IMR-90 (cell line): ENCODE measurements around the gene CCSER1. TPM values are rescaled to one million over a fixed set of nuclear protein-coding genes. Genes with fewer than 3 reads are reported as not detected.

Experiments
- ATAC-seq: fragments of 200-7000 bp; cut with Tn5 transposase; 2 replicates; pipeline ENCODE4 v1.9.1; 2020; ENCODE audit warnings: low read depth, mild to moderate bottlenecking, moderate library complexity
- BruUV-seq: library from RNA; stranded (reverse); fragments of 400-500 nt; replicated peaks from 2 replicates; lab custom pipeline; 2021; lab: Mats Ljungman, UMichigan
- CTCF ChIA-PET: fragments of 300-600 bp; formaldehyde crosslinking; extraction: SDS; loops from one replicate; lab custom pipeline; 2021; ENCODE audit warnings: antibody characterized with exemption; lab: Yijun Ruan, JAX
- POLR2A ChIA-PET: fragments of 300-600 bp; sonication (Branson Sonifier 250); formaldehyde crosslinking; loops from one replicate; lab custom pipeline; 2022; ENCODE audit warnings: antibody characterized with exemption; ENCODE audit not compliant: unreplicated experiment; lab: Charles Lee
- DNase-seq: peaks from one replicate; pipeline ENCODE4 v3.0.0; 2013
- H2AFZ ChIP-seq: replicated peaks from 2 replicates; pipeline ENCODE3; 2013; ENCODE audit warnings: low read length, mild to moderate bottlenecking; ENCODE audit not compliant: poor library complexity
- H2AK5ac ChIP-seq: 2 replicates; pipeline ENCODE4 v1.6.1; 2013; ENCODE audit warnings: low read depth, low read length, inconsistent platforms
- H2AK9ac ChIP-seq: replicated peaks from 2 replicates; pipeline ENCODE3; 2013; ENCODE audit warnings: mild to moderate bottlenecking, low read depth, low read length, moderate library complexity; ENCODE audit not compliant: poor library complexity
- H2BK120ac ChIP-seq: 2 replicates; pipeline ENCODE4 v1.6.1; 2013; ENCODE audit warnings: low read depth, low read length, inconsistent platforms
- H2BK15ac ChIP-seq: 3 replicates; pipeline ENCODE4 v1.6.1; 2013; ENCODE audit warnings: low read depth, low read length, inconsistent platforms
- H2BK20ac ChIP-seq: 2 replicates; pipeline ENCODE4 v1.6.1; 2013; ENCODE audit warnings: low read depth, mild to moderate bottlenecking, inconsistent platforms, low read length, moderate library complexity
- H2BK5ac ChIP-seq: 2 replicates; pipeline ENCODE4 v1.6.1; 2013; ENCODE audit warnings: mild to moderate bottlenecking, low read depth, low read length, inconsistent platforms; ENCODE audit not compliant: poor library complexity, severe bottlenecking
- H3K14ac ChIP-seq: replicated peaks from 2 replicates; pipeline ENCODE4 v1.6.1; 2013; ENCODE audit warnings: low read depth, low read length, inconsistent platforms
- H3K18ac ChIP-seq: 2 replicates; pipeline ENCODE4 v1.6.1; 2013; ENCODE audit warnings: low read depth, low read length, control low read depth
- H3K23ac ChIP-seq: 2 replicates; pipeline ENCODE4 v1.6.1; 2013; ENCODE audit warnings: low read depth, low read length, inconsistent platforms
- H3K27ac ChIP-seq: 2 replicates; pipeline ENCODE4 v1.5.1; 2013; ENCODE audit warnings: mild to moderate bottlenecking, control low read depth, low read length; ENCODE audit not compliant: insufficient read depth
- H3K27me3 ChIP-seq: 2 replicates; pipeline ENCODE4 v1.6.1; 2013; ENCODE audit warnings: low read length; ENCODE audit not compliant: control insufficient read depth, insufficient read depth
- H3K36me3 ChIP-seq: 2 replicates; pipeline ENCODE4 v1.6.1; 2013; ENCODE audit warnings: low read length, mixed read lengths; ENCODE audit not compliant: control insufficient read depth, insufficient read depth
- H3K4ac ChIP-seq: 2 replicates; pipeline ENCODE4 v1.6.1; 2013; ENCODE audit warnings: low read depth, low read length, inconsistent platforms
- H3K4me1 ChIP-seq: 2 replicates; pipeline ENCODE4 v1.6.1; 2013; ENCODE audit warnings: low read length, mixed read lengths; ENCODE audit not compliant: control insufficient read depth, insufficient read depth
- H3K4me2 ChIP-seq: 2 replicates; pipeline ENCODE4 v1.6.1; 2013; ENCODE audit warnings: low read depth, mild to moderate bottlenecking, control low read depth, low read length, moderate library complexity
- H3K4me3 ChIP-seq: 2 replicates; pipeline ENCODE4 v1.5.1; 2013; ENCODE audit warnings: low read depth, mild to moderate bottlenecking, control low read depth, low read length, moderate library complexity; ENCODE audit not compliant: insufficient read depth
- H3K56ac ChIP-seq: 2 replicates; pipeline ENCODE4 v1.6.1; 2013; ENCODE audit warnings: low read length, inconsistent platforms; ENCODE audit not compliant: insufficient read depth; ENCODE audit errors: extremely low read depth
- H3K79me1 ChIP-seq, 2 experiments: 2 replicates each; pipeline ENCODE4 v1.6.1; 2013; ENCODE audit warnings: low read length in 2 of 2, inconsistent platforms in 1 of 2, low read depth in 1 of 2
- H3K9ac ChIP-seq: 2 replicates; pipeline ENCODE4 v1.6.1; 2013; ENCODE audit warnings: low read depth, low read length, control low read depth
- H3K9me1 ChIP-seq: 2 replicates; pipeline ENCODE4 v1.6.1; 2013; ENCODE audit warnings: low read length, inconsistent platforms; ENCODE audit not compliant: insufficient read depth
- H3K9me3 ChIP-seq: 2 replicates; pipeline ENCODE4 v1.6.1; 2013; ENCODE audit warnings: low read length; ENCODE audit not compliant: control insufficient read depth, insufficient read depth
- H4K20me1 ChIP-seq: 2 replicates; pipeline ENCODE4 v1.6.1; 2013; ENCODE audit warnings: low read length, inconsistent platforms; ENCODE audit not compliant: insufficient read depth
- H4K5ac ChIP-seq: 2 replicates; pipeline ENCODE4 v1.6.1; 2013; ENCODE audit warnings: mild to moderate bottlenecking, low read depth, low read length, control low read depth
- H4K8ac ChIP-seq, 2 experiments: 2 replicates each; pipeline ENCODE4 v1.6.1; 2013; ENCODE audit warnings: low read depth in 2 of 2, low read length in 2 of 2, control low read depth in 1 of 2, inconsistent platforms in 1 of 2
- H4K91ac ChIP-seq: 2 replicates; pipeline ENCODE4 v1.6.1; 2013; ENCODE audit warnings: low read depth, low read length, inconsistent platforms; ENCODE audit not compliant: insufficient read depth
- CEBPB ChIP-seq: IDR thresholded peaks from 2 replicates; pipeline ENCODE4 v1.6.1; 2012; ENCODE audit warnings: low read depth, low read length, improper control_type of control experiment
- MAZ ChIP-seq: IDR thresholded peaks from 2 replicates; pipeline ENCODE4 v1.6.1; 2012; ENCODE audit warnings: low read depth, mild to moderate bottlenecking, low read length, improper control_type of control experiment, moderate library complexity, borderline replicate concordance
- POLR2A ChIP-seq: IDR thresholded peaks from 2 replicates; pipeline ENCODE4 v1.6.1; 2012; ENCODE audit warnings: mild to moderate bottlenecking, low read depth, low read length
- WGBS, 2 experiments: methylation state at CpG; one replicate each; pipeline versions ENCODE4 v1.1.5 to v1.1.7; 2013; ENCODE audit warnings: missing lambda C conversion rate in 2 of 2; ENCODE audit not compliant: insufficient read length in 1 of 2; ENCODE audit errors: extremely low coverage in 2 of 2; 5-methylcytosine and 5-hydroxymethylcytosine counted together
- dilution Hi-C: fragments of 300-500 bp; cut with HindIII; formaldehyde crosslinking; loops from one replicate; pipeline ENCODE4 v1.14.3; 2018; ENCODE audit warnings: low sequenced_read_pairs; ENCODE audit not compliant: unreplicated experiment
- in situ Hi-C: fragments of 300-500 bp; cut with MboI; formaldehyde crosslinking; loops from 3 replicates; pipeline ENCODE4 v1.14.3; 2019; ENCODE audit warnings: low sequenced_read_pairs, inconsistent platforms, mixed read lengths
- intact Hi-C: fragments of 100-400 bp; cut with micrococcal nuclease; formaldehyde crosslinking; loops from 2 replicates; pipeline ENCODE4 v1.10.0; 2022
- polyA plus RNA-seq, 3 experiments: library from polyadenylated mRNA; depleted of rRNA; stranded (reverse); fragments of >200 nt; gene quantifications; 2 replicates each; pipeline ENCODE4 v1.2.3, GENCODE V29; 2012; ENCODE audit warnings: low replicate concordance in 1 of 3
- total RNA-seq: library from RNA; depleted of rRNA; stranded (reverse); fragments of >200 nt; gene quantifications from 2 replicates; pipeline ENCODE4 v1.2.3, GENCODE V29; 2012

CCSER1 gene
- total and polyA plus RNA-seq, 2 of the 4 experiments (the other 2 are of a cell fraction): not detected

DNA sequence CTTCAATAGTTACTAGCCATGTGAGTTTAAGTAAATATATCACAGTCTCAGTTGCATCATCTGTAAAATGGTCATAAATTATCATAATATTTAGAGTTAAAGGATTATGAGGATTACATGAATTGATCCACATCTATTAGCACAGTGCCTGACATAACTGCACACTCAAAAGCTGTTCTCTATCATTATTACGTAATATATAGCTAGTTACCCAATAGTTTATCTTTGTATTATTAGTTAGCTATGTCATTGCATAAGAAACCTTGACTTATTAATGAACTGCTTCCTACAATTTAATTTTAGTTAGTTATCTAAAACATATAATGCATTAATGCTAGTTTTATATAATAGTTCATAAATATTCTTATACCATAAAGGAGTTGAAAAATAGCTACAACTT lies 1099.7 kb downstream of the CCSER1 start:
- H3K36me3 ChIP-seq: no peaks in the 10 kb centered on the region
- DNase-seq (no peak), ATAC-seq (no peak)
- in situ Hi-C loops: no loop called here
- H3K14ac ChIP-seq: no peak overlapping the region
- CTCF ChIA-PET: no interaction called here
- no peak overlapping the region for H3K4me3 ChIP-seq
- H3K18ac ChIP-seq: no peak overlapping the region
- no peak overlapping the region for H3K23ac ChIP-seq
- no peak overlapping the region for H3K27ac ChIP-seq
- no peaks in the 10 kb centered on the region for H3K27me3 ChIP-seq
- WGBS, 2 experiments: no CpG with 5 or more reads among the region's 1 CpG
- no peak overlapping the region for H2AK5ac ChIP-seq
- BruUV-seq: no TSS peak
- no peaks in the 10 kb centered on the region for H4K20me1 ChIP-seq
- no peak overlapping the region for H3K9ac ChIP-seq
- no peak overlapping the region for H2BK15ac ChIP-seq
- no peak overlapping the region for H3K4ac ChIP-seq
- TF ChIP-seq MAZ: no peak
- peak; percentile 67 for TF ChIP-seq CEBPB
- TF ChIP-seq POLR2A: no peak
- H3K9me1 ChIP-seq: no peaks in the 10 kb centered on the region
- H3K4me2 ChIP-seq: no peak overlapping the region
- dilution Hi-C loops: no loop called here
- POLR2A ChIA-PET: no interaction called here
- no peak overlapping the region for H4K91ac ChIP-seq
- H4K8ac ChIP-seq: no peak overlapping the region
- intact Hi-C loops: no loop called here
- no peaks in the 10 kb centered on the region for H3K79me1 ChIP-seq
- H4K5ac ChIP-seq: no peak overlapping the region
- H2BK5ac ChIP-seq: no peak overlapping the region
- no peak overlapping the region for H3K56ac ChIP-seq
- peaks cover 2% of the 10 kb centered on the region; the same call in 1 of the 2 replicates for H3K9me3 ChIP-seq
- H2BK20ac ChIP-seq: no peak overlapping the region
- no peak overlapping the region for H2BK120ac ChIP-seq
- H2AFZ ChIP-seq: no peak overlapping the region
- H3K4me1 ChIP-seq: no peaks in the 10 kb centered on the region
- H2AK9ac ChIP-seq: no peak overlapping the region
